Islet precursor cell (in vitro differentiated cells): ENCODE measurements around the gene SNRNP70.
"Not testable (repeated sequence)": the region's sequence is repeated elsewhere in the genome, so short reads cannot be mapped to it uniquely, and the experiment has no call there.

ENCODE experiments used
- DNase-seq: peaks from one replicate; pipeline ENCODE4 v3.0.0-alpha.2; 2018

SNRNP70 gene, protein sequence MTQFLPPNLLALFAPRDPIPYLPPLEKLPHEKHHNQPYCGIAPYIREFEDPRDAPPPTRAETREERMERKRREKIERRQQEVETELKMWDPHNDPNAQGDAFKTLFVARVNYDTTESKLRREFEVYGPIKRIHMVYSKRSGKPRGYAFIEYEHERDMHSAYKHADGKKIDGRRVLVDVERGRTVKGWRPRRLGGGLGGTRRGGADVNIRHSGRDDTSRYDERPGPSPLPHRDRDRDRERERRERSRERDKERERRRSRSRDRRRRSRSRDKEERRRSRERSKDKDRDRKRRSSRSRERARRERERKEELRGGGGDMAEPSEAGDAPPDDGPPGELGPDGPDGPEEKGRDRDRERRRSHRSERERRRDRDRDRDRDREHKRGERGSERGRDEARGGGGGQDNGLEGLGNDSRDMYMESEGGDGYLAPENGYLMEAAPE

GRCh38 chr19:49085020-49085867, at the start of gene SNRNP70:
SNRNP70 (plus strand) TSS chr19:49085451; CDS start chr19:49086415, 964 bp downstream.
- peak; percentile 100 for DNase-seq

DNA sequence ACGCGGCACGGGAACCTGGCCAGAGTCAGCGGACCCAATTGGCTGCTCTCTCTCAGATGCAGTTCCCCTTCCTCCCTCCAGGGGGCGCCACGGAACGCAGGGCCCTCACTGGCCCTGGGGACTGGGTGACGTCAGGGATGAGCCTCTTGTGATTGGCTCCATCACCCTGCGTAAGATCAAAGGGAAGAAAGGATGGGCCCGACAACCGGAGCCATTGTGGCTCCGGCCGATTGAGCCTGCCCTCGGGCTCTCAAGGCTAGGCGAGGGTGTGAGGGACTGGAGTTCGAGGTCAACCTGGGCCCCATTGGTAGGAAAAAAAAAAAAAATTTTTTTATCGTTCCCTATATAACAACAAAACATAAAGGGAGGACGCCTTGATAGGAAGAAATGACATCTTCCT, 48.4 kb upstream of the SNRNP70 start, which contains the start of gene CGB1:
TSS of gene CGB1 (minus strand) at position 81 of the 400 bp plus-strand sequence. CDS start 184 bp downstream, outside the sequence.
- DNase-seq: not testable (repeated sequence)

DNA sequence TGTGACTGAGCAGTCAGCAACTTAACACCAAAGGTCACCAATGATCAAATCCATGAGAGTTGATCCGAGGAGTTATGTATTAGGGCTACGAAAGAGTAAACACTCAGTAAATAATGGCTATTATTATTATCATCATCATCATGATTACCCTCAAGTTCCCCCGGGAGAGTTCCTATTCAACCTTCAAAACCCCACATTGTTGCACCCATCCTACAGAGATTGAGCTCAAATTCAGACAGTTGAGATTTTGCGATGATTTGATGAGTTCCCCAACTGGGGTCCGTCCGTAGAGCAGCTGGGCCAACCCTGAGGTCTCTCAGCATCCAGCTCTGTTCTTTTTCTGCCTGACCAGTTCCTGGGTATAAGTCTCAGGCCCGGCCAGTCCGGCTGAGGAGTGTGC, 47.1 kb upstream of the SNRNP70 start:
- not testable (repeated sequence) for DNase-seq

DNA sequence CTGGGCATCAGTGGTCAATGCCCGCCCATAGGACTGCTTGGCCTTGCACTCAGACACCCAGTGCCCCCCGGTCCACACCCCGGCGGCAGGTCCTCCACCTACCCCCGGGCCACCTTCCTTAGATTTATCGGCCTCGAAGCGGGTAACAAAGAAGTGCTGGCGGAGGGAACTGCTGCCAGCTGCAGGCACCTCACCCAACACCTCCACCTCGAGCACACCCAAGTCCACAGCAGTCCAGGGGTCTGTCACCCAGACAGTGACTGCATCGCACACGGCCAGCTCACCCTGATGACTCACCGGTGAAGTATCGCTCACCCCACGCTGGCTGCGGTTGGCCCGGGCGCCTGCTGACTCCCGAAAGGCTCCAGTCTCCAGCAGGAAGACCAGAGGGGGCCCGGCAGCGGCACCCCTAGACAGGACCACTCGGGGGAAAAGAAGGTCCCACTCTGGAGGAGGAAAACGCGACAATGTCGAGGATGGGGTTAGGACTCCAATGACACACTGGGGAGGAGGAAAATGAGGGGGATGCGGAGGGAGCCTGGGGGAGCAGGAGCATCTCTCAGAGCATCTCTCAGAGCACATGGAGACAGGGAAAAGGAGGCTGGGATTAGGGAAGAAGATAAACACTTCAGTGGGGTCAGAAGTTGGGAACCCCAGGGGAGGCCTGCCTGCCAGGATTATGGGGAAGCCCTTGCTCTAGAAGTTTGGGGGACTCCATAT, 46.5 kb upstream of the SNRNP70 start:
- DNase-seq: not testable (repeated sequence)

GRCh38 chr19:49039736-49040135, 45.5 kb upstream of the SNRNP70 start:
- not testable (repeated sequence) for DNase-seq

GRCh38 chr19:49042177-49042576, 43.1 kb upstream of the SNRNP70 start:
- peak; percentile 75 for DNase-seq

DNA sequence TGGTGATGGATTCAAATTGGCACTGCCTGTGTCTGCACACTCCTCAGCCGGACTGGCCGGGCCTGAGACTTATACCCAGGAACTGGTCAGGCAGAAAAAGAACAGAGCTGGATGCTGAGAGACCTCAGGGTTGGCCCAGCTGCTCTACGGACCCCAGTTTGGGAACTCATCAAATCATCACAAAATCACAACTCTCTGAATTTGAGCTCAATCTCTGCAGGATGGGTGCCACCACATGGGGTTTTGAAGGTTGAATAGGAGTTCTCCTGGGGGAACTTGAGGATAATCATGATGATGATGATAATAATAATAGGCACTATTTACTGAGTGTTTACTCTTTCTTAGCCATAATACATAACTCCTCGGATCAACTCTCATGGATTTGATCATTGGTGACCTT, 42.6 kb upstream of the SNRNP70 start:
- DNase-seq: not testable (repeated sequence)

DNA sequence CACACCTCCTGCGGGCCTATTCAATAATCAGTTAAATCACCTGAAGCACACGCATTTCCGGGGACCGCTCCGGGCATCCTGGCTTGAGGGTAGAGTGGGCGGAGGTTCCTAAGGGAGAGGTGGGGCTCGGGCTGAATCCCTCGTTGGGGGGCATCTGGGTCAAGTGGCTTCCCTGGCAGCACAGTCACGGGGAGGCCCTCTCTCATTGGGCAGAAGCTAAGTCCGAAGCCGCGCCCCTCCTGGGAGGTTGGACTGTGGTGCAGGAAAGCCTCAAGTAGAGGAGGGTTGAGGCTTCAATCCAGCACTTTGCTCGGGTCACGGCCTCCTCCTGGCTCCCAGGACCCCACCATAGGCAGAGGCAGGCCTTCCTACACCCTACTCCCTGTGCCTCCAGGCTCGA, 41.7 kb upstream of the SNRNP70 start, which contains the start of gene CGB5:
TSS of gene CGB5 (plus strand) at position 301 of the 400 bp plus-strand sequence. CDS start 362 bp downstream, outside the sequence.
- DNase-seq: not testable (repeated sequence)

- DNase-seq: not testable (repeated sequence)
These were observed 36.2 kb upstream of the SNRNP70 start, which contains the start of gene CGB8 for GRCh38 chr19:49049011-49049410. CGB8 (minus strand) TSS chr19:49049111; CDS start chr19:49048739, 372 bp downstream.

- DNase-seq: not testable (repeated sequence)
These were observed 35.4 kb upstream of the SNRNP70 start for GRCh38 chr19:49049834-49050233.

DNA sequence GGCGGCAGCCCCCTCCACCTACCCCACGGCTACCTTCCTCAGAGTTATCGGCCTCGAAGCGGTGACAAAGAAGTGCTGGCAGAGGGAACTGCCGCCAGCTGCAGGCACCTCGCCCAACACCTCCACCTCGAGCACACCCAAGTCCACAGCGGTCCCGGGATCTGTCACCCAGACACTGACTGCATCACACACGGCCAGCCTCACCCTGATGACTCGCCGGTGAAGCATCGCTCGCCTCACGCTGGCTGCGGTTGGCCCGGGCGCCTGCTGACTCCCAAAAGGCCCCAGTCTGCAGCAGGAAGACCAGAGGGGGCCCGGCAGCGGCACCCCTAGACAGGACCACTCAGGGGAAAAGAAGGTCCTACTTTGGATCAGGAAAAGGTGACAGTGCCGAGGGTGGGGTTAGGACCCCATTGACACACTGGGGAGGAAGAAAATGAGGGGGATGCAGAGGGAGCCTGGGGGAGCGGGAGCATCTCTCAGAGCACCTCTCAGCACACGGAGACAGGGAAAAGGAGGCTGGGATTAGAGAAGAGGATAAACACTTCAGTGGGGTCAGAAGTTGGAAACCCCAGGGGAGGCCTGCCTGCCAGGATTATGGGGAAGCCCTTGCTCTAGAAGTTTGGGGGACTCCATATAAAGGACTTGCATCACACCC, 34.7 kb upstream of the SNRNP70 start:
- peak; percentile 89 for DNase-seq

DNA sequence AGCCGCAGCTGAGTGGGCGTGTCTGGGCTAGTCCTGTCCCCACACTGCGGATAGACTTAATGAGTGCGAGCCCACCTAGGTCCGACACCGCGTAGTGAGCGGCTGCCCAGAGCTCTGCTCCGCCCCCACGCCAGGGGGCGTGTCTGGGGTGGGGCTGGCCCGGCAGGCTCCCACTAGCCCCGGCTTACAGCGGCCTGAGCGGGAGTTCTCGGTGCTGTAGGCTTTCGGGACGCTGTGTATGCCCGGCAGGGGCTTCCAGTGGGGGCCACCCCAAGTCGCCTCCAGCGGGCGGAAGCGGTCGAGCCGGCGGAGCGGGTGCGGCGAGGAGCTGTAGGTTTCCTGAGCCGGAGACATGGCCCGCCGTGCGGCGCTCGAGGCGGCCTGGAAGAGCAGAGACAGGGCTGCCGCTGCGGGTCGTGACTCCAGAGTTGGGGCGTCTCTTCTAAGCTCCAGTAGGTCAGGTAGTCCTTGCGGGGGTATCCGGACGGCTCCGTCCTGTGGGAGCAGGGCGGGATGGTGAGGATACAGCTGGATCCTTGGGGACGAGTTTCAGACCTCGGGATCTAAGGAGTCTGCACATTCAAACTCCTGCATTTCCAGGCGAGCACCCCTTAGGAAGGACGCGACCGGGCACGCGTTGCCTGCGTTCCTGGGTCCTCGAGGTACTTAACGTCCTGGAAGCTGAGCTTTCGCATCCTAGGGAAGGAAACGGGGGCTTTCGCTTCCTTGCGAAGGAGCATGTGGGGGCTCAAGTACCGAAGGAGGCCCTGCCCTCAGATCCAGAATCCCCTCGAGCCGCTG, 28.9 kb upstream of the SNRNP70 start:
- peak; percentile 87 for DNase-seq

- DNase-seq: not testable (repeated sequence)
These were observed 28.2 kb upstream of the SNRNP70 start for GRCh38 chr19:49056902-49057596.

- DNase-seq: peak; percentile 91
These were observed 27.5 kb upstream of the SNRNP70 start, which contains the start of gene CGB7 for GRCh38 chr19:49057636-49058234. CGB7 (minus strand) TSS chr19:49057749; CDS start chr19:49055375, 2,374 bp downstream.

DNA sequence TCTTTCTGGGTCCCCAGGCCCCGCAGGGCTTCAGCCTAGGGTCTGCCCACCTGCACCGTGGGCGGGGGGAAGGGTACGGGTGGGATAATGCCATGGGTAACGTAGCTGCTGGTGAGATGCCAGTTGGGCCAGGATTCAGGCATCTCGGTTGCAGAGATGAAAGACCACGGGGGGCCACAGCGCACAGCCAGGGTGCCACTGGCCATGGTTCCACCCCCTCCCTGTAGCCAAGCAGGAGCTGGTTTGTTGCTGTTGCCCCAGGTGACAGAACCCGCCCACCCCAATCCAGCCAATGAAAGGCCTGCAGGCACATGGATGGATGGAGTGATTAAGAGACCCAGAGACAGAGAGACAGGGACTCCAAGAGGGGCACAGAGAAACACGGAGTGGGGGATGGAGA, 26.7 kb upstream of the SNRNP70 start:
- peak; percentile 63 for DNase-seq

DNA sequence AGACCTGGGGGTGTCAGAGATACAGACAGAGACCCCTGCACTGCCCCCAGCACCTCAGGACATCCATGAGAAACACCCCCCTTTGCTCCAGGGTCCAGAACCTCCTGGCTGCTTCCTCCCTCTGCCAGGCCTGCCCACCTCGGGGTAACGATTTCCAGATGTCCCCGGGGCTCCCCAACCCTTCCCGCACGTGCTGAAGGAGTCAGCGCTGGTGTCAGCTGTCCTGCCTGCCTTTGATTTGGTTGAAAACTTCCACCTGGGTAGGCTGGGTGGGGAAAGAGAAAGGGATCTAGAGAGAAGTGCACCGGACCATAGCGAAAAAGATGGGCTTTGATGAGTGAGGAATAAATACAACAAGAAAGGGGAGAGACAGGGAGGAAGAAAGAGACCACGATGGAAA, 26.2 kb upstream of the SNRNP70 start:
- DNase-seq: no peak

DNA sequence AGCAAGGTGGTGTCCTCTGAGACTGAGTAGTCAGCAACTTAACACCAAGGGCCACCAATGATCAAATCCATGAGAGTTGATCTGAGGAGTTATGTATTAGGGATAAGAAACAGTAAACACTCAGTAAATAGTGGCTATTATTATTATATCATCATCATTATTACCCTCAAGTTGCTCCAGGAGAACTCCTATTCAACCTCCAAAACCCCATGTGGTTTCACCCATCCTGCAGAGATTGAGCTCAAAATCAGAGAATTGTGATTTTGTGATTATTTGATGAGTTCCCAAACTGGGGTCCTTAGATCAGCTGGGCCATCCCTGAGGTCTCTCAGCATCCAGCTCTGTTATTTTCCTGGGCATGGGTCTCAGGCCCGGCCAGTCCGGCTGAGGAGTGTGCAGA, 24.3 kb upstream of the SNRNP70 start:
- DNase-seq: no peak

DNA sequence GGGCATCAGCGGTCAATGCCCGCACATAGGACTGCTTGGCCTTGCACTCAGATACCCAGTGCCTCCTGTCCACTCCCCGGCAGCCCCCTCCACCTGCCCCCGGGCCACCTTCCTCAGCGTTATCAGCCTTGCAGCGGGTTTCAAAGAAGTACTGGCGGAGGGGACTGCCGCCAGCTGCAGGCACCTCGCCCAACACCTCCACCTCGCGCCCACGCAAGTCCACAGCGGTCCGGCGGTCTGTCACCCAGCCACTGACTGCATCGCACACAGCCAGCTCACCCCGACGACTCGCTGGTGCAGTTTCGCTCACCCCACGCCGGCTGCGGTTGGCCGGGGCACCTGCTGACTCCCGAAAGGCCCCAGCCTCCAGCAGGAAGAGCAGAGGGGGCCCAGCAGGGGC, 23.8 kb upstream of the SNRNP70 start:
- no peak for DNase-seq

DNA sequence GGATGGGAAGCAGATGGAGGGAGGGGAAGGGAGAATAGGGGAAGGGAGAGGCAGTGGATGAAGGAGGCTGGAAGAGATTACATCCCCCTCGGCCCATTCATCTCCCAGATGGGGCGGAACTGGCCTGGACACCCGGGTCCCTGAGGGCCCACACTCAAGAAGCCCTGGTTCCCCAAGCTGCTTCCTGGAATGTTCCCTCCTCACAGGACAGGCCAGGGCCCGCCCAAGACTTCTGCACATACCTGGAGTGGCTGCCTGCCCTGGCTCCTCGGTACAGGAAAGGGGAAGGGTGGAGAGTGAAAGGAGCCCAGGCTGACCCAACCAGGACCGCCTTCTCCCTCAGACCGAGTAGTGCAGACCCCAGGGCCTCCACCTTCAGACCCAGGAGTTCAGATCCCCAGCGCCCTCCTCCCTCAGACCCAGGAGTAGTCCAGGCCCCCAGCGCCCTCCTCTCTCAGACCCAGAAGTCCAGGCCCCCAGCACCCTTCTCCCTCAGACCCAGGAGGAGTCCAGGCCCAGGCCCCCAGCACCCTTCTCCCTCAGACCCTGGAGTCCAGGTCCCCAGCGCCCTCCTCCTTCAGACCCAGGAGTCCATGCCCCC, 21.1 kb upstream of the SNRNP70 start:
- DNase-seq: peak; percentile 84
